ENCODE data around the gene XIRP2. TPM values are rescaled to one million over a fixed set of nuclear protein-coding genes. Genes with fewer than 3 reads are reported as not detected.

The XIRP2 gene, protein sequence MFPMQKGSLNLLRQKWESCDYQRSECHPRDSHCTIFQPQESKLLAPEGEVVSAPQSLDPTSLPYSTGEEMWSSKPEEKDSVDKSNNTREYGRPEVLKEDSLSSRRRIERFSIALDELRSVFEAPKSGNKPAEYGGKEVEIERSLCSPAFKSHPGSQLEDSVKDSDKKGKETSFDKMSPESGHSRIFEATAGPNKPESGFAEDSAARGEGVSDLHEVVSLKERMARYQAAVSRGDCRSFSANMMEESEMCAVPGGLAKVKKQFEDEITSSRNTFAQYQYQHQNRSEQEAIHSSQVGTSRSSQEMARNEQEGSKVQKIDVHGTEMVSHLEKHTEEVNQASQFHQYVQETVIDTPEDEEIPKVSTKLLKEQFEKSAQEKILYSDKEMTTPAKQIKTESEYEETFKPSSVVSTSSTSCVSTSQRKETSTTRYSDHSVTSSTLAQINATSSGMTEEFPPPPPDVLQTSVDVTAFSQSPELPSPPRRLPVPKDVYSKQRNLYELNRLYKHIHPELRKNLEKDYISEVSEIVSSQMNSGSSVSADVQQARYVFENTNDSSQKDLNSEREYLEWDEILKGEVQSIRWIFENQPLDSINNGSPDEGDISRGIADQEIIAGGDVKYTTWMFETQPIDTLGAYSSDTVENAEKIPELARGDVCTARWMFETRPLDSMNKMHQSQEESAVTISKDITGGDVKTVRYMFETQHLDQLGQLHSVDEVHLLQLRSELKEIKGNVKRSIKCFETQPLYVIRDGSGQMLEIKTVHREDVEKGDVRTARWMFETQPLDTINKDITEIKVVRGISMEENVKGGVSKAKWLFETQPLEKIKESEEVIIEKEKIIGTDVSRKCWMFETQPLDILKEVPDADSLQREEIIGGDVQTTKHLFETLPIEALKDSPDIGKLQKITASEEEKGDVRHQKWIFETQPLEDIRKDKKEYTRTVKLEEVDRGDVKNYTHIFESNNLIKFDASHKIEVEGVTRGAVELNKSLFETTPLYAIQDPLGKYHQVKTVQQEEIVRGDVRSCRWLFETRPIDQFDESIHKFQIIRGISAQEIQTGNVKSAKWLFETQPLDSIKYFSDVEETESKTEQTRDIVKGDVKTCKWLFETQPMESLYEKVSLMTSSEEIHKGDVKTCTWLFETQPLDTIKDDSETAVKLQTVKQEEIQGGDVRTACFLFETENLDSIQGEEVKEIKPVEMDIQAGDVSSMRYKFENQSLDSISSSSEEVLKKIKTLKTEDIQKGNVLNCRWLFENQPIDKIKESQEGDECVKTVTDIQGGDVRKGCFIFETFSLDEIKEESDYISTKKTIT (N-terminal part only)
- 1.6 and 1.9 TPM in 2 replicates for total RNA-seq (2014; rRNA removed; shearing (Covaris generic))

DNA sequence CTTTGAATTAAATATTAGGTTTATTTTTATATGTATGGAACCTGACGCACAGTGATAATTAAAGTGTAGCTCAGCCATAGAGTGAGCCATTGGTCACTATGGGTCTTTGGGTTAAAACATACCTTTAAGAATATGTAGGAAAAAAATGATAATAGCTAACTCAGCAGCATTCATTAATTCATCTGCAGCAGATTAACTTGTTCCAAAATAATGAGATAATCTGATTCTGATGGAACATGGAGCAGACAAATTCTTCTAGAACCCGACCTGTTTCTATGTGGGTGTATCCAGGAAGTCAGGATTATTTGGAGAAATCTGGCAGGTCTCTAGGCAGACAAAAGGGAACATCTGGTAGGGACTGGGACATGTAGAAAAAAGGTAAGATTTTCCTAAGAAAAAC lies at the start of gene XIRP2:
XIRP2 (plus strand) TSS at position 301 of the 400 bp plus-strand sequence. CDS start 15,003 bp downstream, outside the sequence.
- no peak for DNase-seq (ENCODE audit: low spot score)

DNA sequence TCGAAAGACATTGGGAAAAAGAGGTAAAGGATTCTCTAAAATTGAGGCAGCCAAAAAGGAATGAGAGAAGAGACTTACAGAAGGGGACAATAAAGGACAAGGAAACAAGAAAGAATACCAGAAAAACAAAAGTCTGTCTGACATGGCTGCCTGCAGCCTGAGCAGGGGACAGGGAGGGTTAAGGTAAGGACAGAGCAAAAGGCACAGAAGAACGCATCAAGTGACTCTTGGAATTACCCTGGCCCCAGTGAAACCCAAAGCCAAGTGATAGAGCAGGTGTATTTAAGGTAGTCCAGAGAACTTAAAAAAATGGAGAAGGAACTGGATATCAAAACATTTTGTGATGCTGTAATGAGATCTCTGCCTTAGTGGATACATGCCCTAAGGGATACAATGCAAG lies 47.1 kb upstream of the XIRP2 start:
- DNase-seq (ENCODE audit: low spot score): no peak

DNA sequence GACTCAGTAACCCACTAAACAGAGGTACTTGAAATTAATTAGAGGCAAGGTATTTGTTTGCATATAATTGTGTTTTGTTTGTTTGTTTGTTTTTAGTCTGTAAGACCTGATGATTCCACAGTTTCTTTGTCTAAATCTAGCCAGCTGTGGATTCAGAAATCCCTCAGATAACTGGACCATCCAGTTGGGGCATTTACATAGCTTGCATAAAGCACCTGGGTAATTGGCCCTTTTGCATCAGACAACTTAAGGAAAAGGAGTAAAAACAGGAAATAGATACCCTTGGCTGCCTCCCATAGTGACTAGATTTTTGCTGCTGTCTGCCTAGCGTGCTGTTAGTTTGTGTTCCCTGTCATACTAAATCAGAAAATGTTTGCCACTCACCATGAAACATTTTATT lies 46.6 kb upstream of the XIRP2 start:
- no peak for DNase-seq (ENCODE audit: low spot score)

DNA sequence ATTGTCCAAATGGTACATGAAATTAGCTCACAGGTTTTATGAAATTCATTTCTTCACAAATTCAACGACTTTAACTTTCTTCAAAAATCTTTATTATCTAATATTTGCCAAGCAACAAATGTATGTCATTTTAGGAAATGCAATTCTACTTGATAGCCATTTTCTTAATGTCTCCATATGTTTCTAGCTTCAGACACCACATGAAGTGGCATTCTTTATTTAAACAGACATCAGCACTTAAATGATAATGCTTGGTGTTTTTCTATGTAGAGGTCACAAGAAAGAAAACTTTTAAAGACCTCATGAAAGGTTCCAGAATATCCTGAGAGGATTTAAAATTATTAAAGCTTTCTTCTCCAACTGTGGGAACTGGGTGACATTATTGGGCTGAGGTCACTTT lies 44.2 kb upstream of the XIRP2 start:
- DNase-seq (ENCODE audit: low spot score): no peak

DNA sequence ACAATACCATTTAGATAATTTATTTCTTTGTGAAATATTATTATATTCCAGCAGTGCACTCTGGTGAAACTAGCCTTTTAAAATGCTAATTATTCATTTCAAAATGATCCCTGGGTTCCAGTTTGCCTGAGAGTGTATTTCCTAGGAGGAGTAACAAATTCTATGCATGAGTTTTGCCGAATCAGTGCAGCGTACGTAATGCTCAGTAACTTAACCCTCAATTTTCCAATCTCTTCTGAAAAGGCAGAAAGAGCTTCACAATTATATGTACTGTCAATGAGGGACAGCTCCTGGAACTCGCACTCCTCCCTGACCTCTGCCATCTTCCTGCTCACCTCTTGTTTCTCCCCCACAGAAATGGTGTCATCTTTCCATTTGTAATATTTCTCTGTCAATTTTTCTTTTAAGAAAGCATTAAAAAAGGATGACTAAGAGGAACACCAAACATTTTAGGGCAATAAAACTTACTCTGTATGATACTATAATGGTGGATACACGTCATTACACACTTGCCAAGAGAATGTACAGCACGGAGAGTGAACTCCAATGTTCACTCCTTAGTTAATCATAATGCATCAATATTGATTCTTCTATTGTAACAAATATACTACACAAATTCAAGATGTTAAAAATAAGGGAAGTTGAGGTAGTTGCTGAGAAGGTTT lies 25.7 kb upstream of the XIRP2 start:
- no peak for DNase-seq (ENCODE audit: low spot score)

DNA sequence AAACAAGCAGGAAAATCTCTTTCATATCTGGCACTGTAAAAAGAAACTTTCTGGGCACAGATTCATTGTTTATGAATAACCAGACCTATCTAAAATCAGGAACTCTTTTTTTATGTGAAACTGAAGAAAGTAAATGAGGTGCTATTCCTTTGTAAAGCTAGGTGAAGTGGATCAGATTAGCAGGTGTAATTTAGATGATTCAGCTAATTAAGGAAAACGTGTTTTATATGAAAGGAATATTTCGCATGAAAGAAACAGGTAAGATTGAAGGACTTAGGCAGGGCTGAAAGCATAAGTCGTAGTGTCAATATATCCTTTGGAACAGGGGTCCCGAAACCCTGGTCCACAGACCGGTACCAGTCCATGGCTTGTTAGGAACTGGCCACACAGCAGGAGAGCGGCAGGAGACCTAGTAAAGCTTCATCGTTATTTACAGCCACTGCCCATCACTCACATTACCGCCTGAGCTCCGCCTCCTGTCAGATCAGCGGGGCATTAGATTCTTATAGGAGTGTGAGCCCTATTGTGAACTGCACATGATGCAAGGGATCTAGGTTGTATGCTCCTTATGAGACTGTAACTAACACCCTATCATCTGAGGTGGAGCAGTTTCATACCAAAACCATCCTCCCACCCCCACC lies 20.3 kb upstream of the XIRP2 start:
- no peak for DNase-seq (ENCODE audit: low spot score)

DNA sequence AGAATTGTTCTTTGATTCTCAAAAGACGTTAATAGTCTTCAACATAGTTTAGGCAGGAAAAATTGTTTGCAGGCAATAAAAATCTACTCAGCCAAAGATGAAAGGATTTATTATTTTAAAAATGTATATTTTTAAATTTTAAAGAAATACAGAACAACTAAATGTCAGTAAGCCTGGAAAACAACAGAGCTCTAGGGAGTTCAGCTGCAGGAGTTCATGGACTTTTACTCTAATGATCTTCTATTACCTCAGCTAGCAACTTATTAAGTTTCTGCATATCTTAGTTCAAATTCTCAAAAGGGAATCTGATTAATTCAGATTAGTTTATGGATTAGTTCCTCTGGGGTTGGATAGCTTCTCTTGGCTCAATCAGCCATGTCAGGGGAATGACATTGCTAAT lies 17.9 kb upstream of the XIRP2 start:
- DNase-seq (ENCODE audit: low spot score): no peak

DNA sequence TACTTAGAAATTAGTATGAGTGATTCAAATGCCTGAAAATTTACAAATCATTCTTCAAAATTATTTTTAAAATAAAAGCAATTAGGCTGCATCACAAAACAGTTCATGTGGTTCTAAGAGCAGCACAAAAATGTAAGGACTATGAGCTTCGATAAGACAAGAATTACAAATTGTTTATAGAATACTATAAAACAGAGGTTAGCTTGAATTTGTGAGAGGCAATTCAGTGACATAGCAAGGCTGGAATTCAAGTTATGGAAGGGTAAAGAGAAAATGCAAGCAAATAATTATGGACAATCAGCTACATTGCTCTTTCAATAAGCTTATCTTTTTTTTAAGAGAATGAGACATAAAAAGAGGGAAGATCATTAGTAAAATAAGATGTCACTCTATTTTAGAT lies 7.1 kb upstream of the XIRP2 start:
- DNase-seq (ENCODE audit: low spot score): no peak

DNA sequence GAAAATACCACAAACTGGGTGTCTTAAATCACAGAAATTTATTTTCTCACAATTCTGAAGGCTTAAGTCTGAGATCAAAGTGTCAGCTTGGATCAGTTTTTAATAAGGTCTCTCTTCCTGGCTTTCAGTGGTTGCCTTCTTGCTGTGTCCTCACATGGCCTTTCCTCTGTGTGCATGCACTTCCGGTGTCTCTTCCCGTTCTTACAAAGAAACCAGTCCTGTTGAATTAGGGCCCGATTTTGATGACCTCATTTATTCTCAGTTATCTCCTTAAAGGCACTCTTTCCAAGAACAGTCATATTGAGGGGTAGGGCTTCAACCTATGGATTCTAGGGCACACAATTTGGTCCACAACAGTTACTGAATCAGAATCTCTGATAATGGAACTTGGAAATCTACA lies 5.4 kb upstream of the XIRP2 start:
- no peak for DNase-seq (ENCODE audit: low spot score)

DNA sequence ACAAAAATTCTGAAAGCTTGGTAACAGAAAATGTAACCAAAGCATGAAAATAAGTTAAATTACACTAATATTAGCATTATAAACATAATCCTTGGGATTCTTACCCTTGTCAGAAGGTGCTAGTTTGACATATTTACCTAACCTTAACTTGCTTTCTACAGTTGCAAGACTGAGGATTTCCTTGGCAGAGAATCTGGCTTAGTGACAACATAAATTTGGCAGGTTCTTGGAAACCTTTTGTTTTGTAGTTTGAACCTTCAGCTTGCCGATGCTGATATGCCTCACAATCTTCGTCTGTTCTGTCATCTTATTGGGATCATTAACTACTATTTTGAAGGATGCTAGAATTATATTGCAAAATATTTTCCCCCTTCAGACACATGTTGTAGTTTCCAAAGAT lies 3.4 kb downstream of the XIRP2 start:
- no peak for DNase-seq (ENCODE audit: low spot score)

DNA sequence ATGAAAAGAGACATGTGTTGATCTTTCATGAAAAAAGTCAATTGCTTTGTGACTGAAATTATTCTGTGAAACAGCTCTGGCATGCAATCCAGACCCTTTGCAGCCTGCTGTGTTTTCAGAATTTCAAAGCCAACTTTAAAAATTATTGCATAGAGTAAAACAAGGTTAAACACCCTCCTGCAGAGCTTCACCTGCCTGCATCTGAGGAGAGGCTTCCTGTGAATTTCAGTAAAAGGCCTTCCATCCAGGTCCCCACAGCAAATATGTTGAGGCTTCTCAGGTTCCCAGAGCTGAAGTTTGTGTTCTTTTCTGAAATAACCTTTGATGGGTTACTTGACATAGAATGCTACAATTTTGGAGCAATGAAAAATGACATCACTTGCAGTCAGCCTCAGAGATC lies 4.1 kb downstream of the XIRP2 start:
- DNase-seq (ENCODE audit: low spot score): no peak

DNA sequence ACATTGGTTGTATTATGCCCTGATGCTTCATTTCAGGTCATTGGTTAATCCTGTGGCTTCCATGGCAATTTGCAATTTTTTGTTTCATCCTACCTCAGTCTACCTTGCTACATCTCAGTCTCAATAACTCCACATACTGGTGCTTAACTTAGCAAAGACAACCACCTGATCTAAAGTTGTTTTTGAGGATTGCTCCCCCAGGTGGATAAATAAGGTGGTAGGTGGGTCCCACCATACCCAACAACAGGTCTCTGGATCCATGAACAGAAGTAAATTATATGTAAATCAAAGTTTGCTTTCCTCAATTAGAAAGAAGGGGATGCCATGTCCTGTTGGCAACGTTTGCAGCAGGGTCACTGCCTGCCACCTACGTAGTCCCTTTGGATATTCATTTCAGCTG lies 7.0 kb downstream of the XIRP2 start:
- no peak for DNase-seq (ENCODE audit: low spot score)

DNA sequence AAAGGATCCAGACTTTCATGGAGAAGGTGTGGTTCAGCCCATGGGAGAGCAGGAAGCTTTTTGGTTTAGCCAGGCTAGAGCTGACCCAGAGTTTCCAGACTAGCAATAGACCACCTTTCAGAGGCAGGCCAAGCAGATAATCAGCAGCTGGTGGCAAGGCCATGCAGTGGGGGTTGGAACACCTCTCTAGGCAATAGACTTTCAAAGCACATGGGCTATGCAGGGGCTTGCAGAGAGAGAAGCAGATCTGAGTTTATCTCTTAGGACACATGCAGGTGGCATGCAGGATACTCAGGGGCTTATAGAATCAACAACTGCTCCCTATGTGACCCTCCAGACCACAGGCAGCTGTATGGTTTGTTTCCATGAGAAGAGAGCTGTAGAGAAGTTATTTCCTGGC lies 9.4 kb downstream of the XIRP2 start:
- no peak for DNase-seq (ENCODE audit: low spot score)

DNA sequence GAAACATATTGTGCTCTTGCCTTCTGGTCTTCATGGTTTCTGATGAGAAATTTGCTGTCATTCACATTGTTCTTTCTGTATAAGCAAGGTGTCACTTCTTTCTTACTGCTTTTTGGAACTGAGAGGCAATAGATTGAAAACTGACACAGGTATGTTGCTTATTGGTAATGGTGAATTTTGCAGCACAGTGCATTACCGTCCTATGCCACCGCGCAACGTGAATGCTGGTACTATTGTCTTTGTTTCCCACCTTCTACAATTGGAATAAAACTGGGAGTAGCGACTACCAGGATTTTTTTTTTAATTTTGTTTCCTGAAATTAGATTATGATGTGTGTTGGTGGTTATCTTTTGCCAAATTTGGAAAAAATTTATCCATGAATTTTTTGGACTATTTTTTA lies 11.4 kb downstream of the XIRP2 start:
- no peak for DNase-seq (ENCODE audit: low spot score)

DNA sequence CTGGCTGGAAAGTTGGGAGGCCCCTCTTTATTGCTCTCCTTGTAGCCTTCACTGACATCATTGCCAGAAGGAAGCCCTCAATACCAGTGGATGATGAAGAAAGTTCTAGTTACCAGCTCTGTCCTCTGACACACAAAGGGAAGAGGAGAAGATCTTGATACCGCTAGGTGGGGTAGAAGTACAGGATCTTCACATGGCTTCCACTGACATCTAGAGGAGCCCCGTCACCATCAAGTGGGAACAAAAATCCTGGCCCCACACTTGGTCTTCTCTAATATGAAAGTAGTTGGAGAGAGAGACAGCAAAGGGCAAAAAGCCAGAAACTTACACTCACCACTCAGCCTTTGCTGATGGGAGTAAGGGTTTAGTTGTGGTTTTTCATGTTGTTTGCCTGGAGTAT lies 12.4 kb downstream of the XIRP2 start:
- DNase-seq (ENCODE audit: low spot score): no peak

DNA sequence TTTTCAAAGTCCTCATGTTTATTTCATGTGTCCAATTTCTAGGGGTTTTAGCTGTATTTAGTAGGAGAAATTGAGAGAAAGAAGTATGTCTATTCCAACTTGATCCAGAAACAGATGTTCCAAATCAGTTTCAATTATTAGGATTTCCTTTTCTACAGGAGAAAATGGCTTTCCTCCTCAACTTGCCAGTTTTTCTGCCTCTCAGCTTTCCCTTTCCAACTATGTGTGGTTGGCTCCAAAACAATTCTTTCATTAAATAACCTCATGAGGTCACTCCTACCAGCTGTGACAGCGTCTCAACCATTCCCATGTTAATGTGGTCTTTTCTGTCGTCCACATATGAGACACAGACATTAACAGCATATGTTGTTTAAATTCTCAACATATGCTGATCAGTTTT lies 13.1 kb downstream of the XIRP2 start:
- no peak for DNase-seq (ENCODE audit: low spot score)

DNA sequence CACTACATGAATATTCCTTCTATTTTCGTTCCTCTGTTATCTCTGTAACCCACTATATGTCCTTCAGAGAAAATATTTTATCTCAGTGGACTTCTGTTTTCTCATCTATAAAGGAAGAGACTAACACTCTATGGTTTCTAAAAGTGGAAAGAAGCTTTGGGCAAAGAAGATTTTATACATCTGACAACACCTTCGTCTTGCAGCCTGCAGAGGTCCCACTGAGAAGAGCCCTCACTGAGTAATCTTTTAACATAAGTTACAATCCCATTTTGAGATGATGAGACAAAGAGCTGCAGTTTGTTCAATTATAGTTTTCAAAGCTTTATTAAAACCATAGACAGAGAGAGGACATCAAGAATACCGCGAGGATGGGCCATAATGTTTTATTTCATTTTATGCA lies 28.7 kb downstream of the XIRP2 start:
- no peak for DNase-seq (ENCODE audit: low spot score)

DNA sequence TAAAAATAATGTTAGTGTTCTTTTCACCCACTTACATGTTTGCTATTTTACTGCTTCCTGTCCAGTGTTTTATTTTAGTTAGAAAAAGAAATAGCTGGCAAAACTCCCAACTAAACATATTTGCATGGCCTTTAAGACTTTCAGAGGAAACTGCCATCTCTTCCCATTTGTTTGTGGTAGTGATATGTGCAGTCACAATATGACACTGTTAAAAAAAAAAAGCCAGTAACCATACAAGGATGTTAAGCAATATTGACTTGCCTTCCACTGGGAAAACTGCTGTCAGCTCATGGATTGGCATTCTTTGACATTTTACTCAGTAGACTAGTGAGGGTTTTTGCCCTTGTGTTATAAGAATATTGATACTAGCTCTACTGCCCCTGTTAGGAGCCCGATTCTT lies 29.1 kb downstream of the XIRP2 start:
- no peak for DNase-seq (ENCODE audit: low spot score)

DNA sequence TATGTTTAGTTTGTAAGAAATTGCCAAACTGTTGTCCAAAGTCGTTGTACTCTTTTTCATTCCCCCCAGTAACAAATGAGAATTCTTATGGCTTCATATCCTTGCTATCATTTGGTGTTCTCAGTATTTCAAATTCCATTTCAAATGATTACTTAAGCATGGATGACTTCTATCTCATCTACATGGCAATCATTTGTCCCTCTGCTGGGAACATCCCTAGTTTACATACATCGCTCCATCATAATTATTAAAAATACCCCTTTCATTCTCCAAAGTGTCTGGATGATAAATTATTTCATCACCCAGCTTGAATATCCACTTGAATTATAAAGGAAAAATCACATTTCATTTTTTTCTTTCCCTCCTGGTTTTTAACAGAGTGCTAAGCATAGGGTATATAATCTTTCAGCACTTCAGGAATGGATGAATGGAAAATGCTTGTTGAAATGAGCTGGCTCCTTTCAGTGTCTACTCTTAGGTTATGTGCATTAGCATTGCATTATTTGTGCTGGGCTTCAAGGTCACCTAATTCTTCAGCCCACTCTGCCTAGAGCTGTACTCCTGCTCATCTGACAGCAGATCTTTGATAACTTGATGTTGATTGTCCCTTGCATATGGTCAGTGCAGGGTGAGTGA lies 33.1 kb downstream of the XIRP2 start:
- DNase-seq (ENCODE audit: low spot score): no peak

DNA sequence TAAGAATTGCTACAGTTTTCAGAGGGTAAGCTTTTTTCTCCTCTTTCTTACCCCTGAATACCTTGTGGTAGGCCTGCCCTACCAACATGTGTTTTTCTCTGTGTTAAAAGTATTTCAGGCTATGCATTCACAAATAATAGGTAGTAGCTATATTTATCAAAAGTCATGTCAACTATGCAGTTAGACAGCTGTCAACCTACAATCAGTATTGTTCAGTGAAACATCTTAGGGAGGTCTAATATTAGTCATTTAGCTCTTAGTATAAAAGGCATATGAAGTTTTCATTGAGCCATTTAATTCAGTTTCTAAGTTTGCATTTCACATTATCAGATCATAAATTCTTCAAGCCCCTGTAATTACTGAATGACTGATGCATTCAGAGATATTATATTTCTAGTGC lies 36.7 kb downstream of the XIRP2 start:
- DNase-seq (ENCODE audit: low spot score): no peak

DNA sequence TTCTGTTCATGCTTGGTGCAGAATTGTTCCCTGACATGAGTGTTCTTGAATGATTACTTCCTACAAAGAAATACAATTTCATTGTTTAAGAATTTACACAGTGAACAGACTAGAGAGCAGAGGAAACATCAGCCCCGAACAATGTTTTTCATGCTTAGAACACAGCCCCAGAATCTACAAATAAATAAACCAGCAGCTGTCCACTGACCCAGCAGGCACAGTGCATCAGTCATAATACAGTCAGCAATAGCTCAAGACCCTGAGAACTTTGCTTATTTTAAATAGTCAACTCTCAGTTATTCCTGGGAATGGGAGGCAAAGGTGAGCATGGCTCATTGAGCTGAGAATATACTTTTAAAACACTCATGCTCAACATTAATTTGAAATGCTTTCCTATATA lies 38.4 kb downstream of the XIRP2 start:
- no peak for DNase-seq (ENCODE audit: low spot score)
